Measurements from ENCODE around the gene SLC66A3.
A peak's percentile ranks its signal among the peaks of the same experiment; 100 is the strongest.
"Not testable (repeated sequence)": the region's sequence is repeated elsewhere in the genome, so short reads cannot be mapped to it uniquely, and the experiment has no call there.

Gene SLC66A3

GRCh38 chr2:11165046-11165445 lies 9.8 kb downstream of the SLC66A3 start:
- H3K36me3 Mint-ChIP-seq (ENCODE audit: low read depth); H3K27ac Mint-ChIP-seq; DNase-seq; H3K27me3 Mint-ChIP-seq; ATAC-seq; H3K9me3 Mint-ChIP-seq; H3K4me3 Mint-ChIP-seq: not testable (repeated sequence)
- H3K4me1 Mint-ChIP-seq = peaks cover 12% of the 10 kb centered on the region

DNA sequence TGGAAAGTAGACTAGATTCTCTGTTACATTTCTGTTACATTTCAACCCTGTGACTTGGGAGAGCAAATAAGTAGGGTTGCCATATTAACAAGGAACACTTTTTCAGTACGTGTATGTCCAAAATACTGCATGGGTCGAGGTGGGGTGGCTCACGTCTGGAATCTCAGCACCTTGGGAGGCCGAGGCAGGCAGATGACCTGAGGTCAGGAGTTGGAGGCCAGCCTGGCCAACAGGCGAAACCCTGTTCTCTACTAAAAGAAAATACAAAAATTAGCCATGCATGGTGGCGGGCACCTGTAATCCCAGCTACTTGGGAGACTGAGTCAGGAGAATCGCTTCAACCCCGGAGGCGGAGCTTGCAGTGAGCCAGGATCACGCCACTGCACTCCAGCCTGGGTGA lies 11.2 kb downstream of the SLC66A3 start:
- ATAC-seq = no peak

GRCh38 chr2:11168488-11168887 lies 13.2 kb downstream of the SLC66A3 start:
- Mint-ChIP-seq H3K27me3 (no peaks in the 10 kb centered on the region), H3K9me3 (no peaks in the 10 kb centered on the region), H3K4me3 (no peak overlapping the region), H3K36me3 (ENCODE audit: low read depth) (peaks cover 3% of the 10 kb centered on the region), H3K4me1 (no peaks in the 10 kb centered on the region), H3K27ac (no peak overlapping the region)
- ATAC-seq (no peak), DNase-seq (no peak)

More for the DNA sequence above, 11.2 kb downstream of the SLC66A3 start:
- no peak overlapping the region for H3K4me3 Mint-ChIP-seq
- H3K4me1 Mint-ChIP-seq = no peaks in the 10 kb centered on the region
- no peak overlapping the region for H3K27ac Mint-ChIP-seq
- peaks cover 3% of the 10 kb centered on the region for H3K36me3 Mint-ChIP-seq (ENCODE audit: low read depth)
- no peaks in the 10 kb centered on the region for H3K9me3 Mint-ChIP-seq
- no peaks in the 10 kb centered on the region for H3K27me3 Mint-ChIP-seq
- no peak for DNase-seq

DNA sequence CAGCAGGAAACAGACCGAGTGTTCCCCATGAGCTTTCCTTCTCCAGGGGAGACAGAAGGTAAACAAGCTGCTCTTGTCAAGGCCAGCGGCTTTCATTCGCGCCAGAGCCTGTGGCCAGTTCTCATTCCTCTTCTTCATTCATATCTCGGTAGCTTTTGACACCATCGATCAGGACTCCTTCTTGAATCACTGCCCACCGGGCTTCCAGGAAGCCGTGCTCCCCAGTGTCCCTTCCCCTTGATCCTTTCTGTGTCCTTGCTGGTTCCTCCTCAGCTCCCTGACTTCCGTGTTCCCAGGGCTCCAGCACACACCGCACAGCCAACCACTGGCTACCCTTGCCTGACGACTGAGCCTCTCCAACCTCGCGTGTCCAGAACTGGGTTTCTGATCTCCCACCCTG lies 14.1 kb downstream of the SLC66A3 start:
- Mint-ChIP-seq H3K27me3 (no peaks in the 10 kb centered on the region), H3K4me3 (no peak overlapping the region), H3K36me3 (ENCODE audit: low read depth) (no peaks in the 10 kb centered on the region), H3K4me1 (no peaks in the 10 kb centered on the region), H3K9me3 (no peaks in the 10 kb centered on the region), H3K27ac (no peak overlapping the region)
- DNase-seq (no peak), ATAC-seq (no peak)

GRCh38 chr2:11174222-11174621 lies 19.0 kb downstream of the SLC66A3 start:
- Mint-ChIP-seq H3K4me3 (no peak overlapping the region), H3K27ac (no peak overlapping the region), H3K36me3 (ENCODE audit: low read depth) (peaks cover 1% of the 10 kb centered on the region), H3K9me3 (no peaks in the 10 kb centered on the region), H3K27me3 (no peaks in the 10 kb centered on the region), H3K4me1 (peaks cover 12% of the 10 kb centered on the region)
- no peak for DNase-seq
- no peak for ATAC-seq

DNA sequence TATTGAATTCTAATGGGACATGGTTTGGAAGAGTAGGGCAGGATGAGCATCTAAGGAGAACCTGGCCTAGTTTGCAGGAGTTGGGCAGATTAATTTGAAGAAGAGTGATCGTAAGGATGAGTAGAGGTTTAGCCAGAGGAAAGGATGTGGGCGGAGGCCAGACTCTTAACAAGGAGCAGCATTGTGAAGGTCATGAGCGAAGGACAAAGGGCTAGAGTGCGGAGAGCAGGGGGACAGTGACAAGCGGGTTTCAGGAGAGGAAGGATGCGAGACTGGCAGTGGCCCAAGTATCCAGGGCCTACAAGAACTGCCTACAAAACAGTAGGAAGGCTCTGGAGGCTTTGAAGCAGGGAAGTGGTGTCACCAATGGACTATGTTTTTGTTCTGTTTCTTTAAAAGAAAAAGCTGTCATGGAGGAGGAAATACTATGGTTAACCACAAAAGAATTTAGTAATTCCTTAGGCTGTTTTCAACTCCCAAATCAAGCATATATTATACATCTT lies 20.1 kb downstream of the SLC66A3 start:
- DNase-seq (no peak), ATAC-seq (no peak)
- peaks cover 12% of the 10 kb centered on the region for H3K4me1 Mint-ChIP-seq
- H3K4me3 Mint-ChIP-seq = no peak overlapping the region
- H3K9me3 Mint-ChIP-seq = no peaks in the 10 kb centered on the region
- peaks cover 1% of the 10 kb centered on the region for H3K36me3 Mint-ChIP-seq (ENCODE audit: low read depth)
- peak overlapping the region; percentile 13 for H3K27ac Mint-ChIP-seq
- H3K27me3 Mint-ChIP-seq = no peaks in the 10 kb centered on the region

GRCh38 chr2:11177871-11178690 lies 22.8 kb downstream of the SLC66A3 start:
- no peak overlapping the region for H3K27ac Mint-ChIP-seq

GRCh38 chr2:11179196-11179595 lies 23.9 kb downstream of the SLC66A3 start:
- Mint-ChIP-seq H3K27ac (no peak overlapping the region), H3K4me1 (peaks cover 12% of the 10 kb centered on the region), H3K36me3 (ENCODE audit: low read depth) (peaks cover 1% of the 10 kb centered on the region), H3K9me3 (no peaks in the 10 kb centered on the region), H3K27me3 (no peaks in the 10 kb centered on the region), H3K4me3 (no peak overlapping the region)
- DNase-seq (no peak), ATAC-seq (no peak)

More at GRCh38 chr2:11177871-11178690, 22.8 kb downstream of the SLC66A3 start:
- DNase-seq (no peak), ATAC-seq (no peak)
- H3K9me3 Mint-ChIP-seq = no peaks in the 10 kb centered on the region
- no peak overlapping the region for H3K4me3 Mint-ChIP-seq
- peaks cover 12% of the 10 kb centered on the region for H3K4me1 Mint-ChIP-seq
- H3K36me3 Mint-ChIP-seq (ENCODE audit: low read depth) = peaks cover 1% of the 10 kb centered on the region
- H3K27me3 Mint-ChIP-seq = no peaks in the 10 kb centered on the region

GRCh38 chr2:11179899-11180298 lies 24.6 kb downstream of the SLC66A3 start:
- no peak overlapping the region for H3K27ac Mint-ChIP-seq
- no peak for DNase-seq
- H3K27me3 Mint-ChIP-seq = no peaks in the 10 kb centered on the region
- H3K4me1 Mint-ChIP-seq = peaks cover 11% of the 10 kb centered on the region
- no peaks in the 10 kb centered on the region for H3K9me3 Mint-ChIP-seq
- H3K36me3 Mint-ChIP-seq (ENCODE audit: low read depth) = peaks cover 1% of the 10 kb centered on the region
- H3K4me3 Mint-ChIP-seq = no peak overlapping the region
- no peak for ATAC-seq

- Mint-ChIP-seq H3K27me3 (no peaks in the 10 kb centered on the region), H3K9me3 (no peaks in the 10 kb centered on the region), H3K27ac (no peak overlapping the region), H3K36me3 (ENCODE audit: low read depth) (peaks cover 1% of the 10 kb centered on the region), H3K4me1 (peaks cover 3% of the 10 kb centered on the region), H3K4me3 (no peak overlapping the region)
- DNase-seq (no peak), ATAC-seq (no peak)
Observed at GRCh38 chr2:11180653-11181052, 25.4 kb downstream of the SLC66A3 start.

DNA sequence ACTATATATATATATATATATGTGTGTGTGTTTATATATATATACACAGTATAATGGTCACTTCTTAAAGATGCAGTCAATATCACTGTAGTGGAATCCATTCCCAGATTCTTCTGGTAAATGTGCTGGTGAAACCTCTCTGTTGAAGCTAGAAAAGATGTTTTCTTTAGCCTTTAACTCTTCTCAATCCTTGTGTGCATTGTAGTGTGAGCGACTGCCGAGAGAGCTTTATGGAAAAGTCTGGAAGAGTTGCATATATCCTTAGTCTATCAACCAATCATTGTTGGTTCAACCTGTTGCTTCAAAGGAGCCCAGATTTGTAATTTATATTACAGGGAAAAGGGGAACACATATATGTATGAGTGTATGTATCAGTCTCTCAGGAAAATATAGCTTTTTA lies 27.7 kb downstream of the SLC66A3 start:
- Mint-ChIP-seq H3K9me3 (no peaks in the 10 kb centered on the region), H3K27ac (no peak overlapping the region), H3K4me3 (no peak overlapping the region), H3K36me3 (ENCODE audit: low read depth) (peaks cover 2% of the 10 kb centered on the region), H3K27me3 (no peaks in the 10 kb centered on the region), H3K4me1 (no peaks in the 10 kb centered on the region)
- DNase-seq (no peak), ATAC-seq (no peak)

DNA sequence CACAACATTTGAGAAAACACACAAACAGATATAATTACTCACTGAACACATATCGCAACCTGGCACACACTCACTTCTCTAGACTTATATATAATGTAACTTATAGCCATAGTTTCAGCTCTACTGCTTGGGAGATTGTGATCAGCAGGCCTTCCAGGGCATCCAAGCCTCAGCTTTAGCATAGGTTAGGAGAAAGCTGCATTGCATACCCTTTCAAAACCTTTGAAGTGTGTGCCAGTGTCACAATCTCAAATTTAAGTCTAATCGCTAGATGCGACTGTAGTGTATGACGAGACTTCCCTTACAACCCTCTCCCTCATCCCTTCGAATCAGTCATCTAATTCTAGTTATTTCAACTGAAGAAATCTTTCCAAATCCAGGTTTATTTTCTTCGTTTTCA lies 30.9 kb downstream of the SLC66A3 start:
- H3K36me3 Mint-ChIP-seq (ENCODE audit: low read depth) = peaks cover 14% of the 10 kb centered on the region
- H3K9me3 Mint-ChIP-seq = no peaks in the 10 kb centered on the region
- no peak overlapping the region for H3K27ac Mint-ChIP-seq

DNA sequence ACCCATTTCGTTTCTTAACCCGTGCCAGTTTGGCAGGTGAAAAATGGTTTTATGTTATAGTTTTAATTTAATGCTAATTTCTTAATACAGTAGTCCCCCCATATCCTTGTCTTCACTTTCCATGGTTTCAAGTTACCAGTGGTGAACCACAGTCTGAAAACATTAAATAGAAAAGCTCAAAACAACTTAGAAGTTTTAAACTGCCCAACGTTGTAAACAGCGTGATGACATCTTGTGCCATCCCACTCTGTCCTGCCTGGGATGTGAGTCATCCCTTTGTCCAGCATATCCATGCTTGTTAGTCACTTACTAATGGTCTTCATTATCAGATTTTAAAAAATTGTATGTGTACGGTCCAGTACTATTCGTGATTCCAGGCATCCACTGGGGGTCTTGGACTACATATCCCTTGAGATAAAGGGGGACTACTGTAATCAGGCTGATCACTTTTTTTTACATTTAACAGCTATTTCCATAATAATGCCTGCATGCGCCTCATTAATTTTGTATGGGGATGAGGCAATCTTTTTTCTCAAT lies 31.9 kb downstream of the SLC66A3 start:
- no peak for ATAC-seq
- no peak overlapping the region for H3K4me3 Mint-ChIP-seq
- H3K27me3 Mint-ChIP-seq = no peaks in the 10 kb centered on the region
- no peaks in the 10 kb centered on the region for H3K9me3 Mint-ChIP-seq
- no peaks in the 10 kb centered on the region for H3K4me1 Mint-ChIP-seq
- no peak overlapping the region for H3K27ac Mint-ChIP-seq
- DNase-seq = no peak
- H3K36me3 Mint-ChIP-seq (ENCODE audit: low read depth) = peaks cover 16% of the 10 kb centered on the region

More for the DNA sequence above, 30.9 kb downstream of the SLC66A3 start:
- ATAC-seq (no peak), DNase-seq (no peak)
- Mint-ChIP-seq H3K4me1 (no peaks in the 10 kb centered on the region), H3K27me3 (no peaks in the 10 kb centered on the region), H3K4me3 (no peak overlapping the region)

GRCh38 chr2:11187731-11188130 lies 32.5 kb downstream of the SLC66A3 start:
- Mint-ChIP-seq H3K9me3 (no peaks in the 10 kb centered on the region), H3K4me1 (no peaks in the 10 kb centered on the region), H3K4me3 (no peak overlapping the region), H3K27ac (no peak overlapping the region), H3K36me3 (ENCODE audit: low read depth) (peaks cover 16% of the 10 kb centered on the region), H3K27me3 (no peaks in the 10 kb centered on the region)
- DNase-seq = no peak
- no peak for ATAC-seq

DNA sequence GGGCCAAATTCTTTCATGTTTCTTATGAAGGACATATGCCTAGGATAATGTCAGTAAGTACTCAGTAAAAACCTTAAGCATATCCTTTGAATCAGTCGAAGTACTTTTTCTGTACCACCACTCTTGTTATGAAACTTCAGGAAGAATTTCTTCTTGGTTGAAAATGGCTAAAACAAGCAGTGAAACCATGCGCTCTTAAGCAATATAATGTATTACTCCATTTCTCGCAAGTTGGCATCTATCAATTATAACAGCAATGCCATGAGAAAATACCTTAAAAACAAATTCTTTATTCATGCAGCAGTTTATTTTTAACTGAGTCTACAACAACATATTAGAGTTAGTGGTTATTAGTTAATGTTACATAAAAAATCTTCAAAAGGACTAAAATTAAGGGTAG lies 41.0 kb downstream of the SLC66A3 start:
- DNase-seq (no peak), ATAC-seq (no peak)
- Mint-ChIP-seq H3K4me3 (no peak overlapping the region), H3K36me3 (ENCODE audit: low read depth) (peaks cover 26% of the 10 kb centered on the region), H3K27ac (no peak overlapping the region), H3K27me3 (no peaks in the 10 kb centered on the region), H3K4me1 (no peaks in the 10 kb centered on the region), H3K9me3 (no peaks in the 10 kb centered on the region)
